ENCODE results near the gene BMAL2.

Gene BMAL2, protein sequence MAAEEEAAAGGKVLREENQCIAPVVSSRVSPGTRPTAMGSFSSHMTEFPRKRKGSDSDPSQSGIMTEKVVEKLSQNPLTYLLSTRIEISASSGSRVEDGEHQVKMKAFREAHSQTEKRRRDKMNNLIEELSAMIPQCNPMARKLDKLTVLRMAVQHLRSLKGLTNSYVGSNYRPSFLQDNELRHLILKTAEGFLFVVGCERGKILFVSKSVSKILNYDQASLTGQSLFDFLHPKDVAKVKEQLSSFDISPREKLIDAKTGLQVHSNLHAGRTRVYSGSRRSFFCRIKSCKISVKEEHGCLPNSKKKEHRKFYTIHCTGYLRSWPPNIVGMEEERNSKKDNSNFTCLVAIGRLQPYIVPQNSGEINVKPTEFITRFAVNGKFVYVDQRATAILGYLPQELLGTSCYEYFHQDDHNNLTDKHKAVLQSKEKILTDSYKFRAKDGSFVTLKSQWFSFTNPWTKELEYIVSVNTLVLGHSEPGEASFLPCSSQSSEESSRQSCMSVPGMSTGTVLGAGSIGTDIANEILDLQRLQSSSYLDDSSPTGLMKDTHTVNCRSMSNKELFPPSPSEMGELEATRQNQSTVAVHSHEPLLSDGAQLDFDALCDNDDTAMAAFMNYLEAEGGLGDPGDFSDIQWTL

DNA sequence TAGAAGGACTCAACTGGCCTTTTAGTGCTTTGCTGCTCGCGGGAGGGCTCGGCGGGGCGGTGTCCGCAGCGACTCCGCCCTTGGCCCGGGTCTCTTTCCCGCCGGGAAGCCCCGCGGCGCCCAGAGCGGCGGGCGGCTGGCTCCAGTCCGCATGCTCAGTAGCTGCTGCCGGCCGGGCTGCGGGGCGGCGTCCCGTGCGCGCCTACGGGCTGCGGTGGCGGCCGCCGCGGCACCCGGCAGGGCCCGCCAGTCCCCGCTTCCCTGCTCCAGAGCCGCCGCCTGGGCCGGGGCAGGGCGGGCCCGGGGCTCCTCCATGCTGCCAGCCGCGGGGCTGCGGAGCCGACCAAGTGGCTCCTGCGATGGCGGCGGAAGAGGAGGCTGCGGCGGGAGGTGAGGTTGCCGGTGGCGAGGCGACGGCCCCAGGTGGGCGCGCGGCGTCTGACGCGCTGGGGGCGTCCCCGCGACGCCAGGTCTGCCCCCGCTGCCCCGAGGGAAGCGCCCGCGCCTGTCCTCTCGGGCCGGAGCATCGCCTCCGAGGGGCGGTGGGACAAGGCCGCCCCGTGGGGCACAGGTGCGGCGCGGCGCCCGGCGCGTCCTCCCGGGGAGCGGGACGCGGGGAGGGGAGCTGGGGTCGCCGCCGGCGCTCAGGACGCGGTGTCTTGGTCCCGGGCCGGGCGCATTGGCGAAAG lies at the start of gene BMAL2:
TSS of gene BMAL2 (plus strand) at position 123 of the 689 bp plus-strand sequence. CDS start at position 360, 237 bp downstream.
- peak in 3 of 4 experiments; percentile 2 to 22 (median 10) for DNase-seq (ENCODE audit: low read depth in 4 of 4, low spot score in 1 of 4)

DNA sequence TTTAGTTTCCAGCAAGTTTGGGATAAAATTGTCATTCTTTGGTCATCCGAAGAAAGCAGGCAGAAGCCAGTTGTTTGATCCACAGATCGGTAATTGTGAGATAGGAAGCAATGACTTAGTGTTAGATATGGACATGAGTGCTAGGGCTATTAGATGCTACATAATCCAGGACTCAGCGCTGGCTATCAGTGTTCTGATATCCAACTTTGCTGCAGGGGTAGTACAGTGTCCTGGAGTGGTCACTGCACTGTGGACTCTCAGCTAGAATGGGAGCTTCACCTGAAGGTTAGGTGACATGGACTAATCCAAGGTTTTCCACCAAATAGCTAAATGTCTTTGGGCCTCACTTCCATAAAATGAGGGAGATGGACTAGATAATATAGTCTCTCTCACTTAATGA lies 48.6 kb upstream of the BMAL2 start:
- DNase-seq (ENCODE audit: low read depth in 4 of 4, low spot score in 1 of 4), result no peak

DNA sequence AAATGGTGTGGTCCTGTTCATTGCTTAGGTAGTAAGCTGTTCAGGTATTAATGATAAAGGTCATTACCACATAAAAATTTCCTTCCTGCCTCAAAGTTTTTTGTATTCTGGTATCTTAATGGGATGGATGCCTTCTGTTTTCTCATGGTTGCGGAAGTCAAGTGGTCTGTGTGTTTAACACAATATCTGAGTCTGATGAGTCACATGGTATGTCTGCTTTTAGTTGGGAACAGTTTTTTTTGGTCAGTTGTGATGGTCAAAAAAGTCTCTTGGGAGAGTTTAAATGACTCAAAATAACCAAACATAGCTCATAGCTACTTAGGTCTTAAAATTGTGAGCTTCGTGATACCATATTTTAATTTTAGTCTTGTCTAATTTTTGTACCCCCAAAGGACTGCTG lies 47.9 kb upstream of the BMAL2 start:
- no peak for DNase-seq (ENCODE audit: low read depth in 4 of 4, low spot score in 1 of 4)

DNA sequence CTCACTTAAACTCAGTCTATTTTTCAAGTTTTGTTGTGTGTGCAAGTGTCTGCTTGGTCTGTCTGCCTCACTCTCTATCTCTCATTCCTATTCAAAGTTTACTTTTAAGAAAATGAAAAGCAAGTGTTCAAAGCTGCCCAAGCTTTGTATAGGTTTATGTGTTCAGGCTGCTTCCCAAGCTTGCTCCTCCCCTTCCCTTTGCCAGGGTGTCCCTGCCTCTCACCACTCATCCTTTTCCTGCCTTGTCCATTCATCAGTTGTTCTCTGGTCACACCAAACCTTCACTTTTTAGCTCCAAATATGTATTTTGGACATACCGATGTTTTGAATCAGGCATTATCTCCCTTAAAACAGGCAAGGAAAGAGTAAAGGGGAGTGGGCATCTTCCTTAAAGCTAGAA lies 47.2 kb upstream of the BMAL2 start:
- DNase-seq (ENCODE audit: low read depth in 4 of 4, low spot score in 1 of 4), result no peak

DNA sequence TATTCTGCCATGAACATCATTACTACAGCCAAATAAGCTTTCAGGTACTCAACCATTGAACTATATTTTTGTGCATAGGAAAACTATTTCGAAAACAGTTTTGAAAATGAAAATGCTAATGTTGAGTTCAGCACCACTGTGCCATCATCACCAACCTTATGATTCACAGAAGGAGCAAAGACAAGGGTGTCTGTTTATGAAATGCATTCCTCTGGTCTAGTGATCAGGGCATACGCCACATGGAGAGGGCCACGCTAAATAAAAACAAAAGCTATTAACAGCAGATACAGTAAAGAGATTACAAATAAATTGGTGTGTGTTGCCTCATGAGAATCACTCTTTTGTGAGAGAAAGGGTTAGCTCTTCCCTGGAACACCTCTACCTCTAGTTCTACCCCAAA lies 43.2 kb upstream of the BMAL2 start:
- DNase-seq (ENCODE audit: low read depth in 4 of 4, low spot score in 1 of 4), result no peak

DNA sequence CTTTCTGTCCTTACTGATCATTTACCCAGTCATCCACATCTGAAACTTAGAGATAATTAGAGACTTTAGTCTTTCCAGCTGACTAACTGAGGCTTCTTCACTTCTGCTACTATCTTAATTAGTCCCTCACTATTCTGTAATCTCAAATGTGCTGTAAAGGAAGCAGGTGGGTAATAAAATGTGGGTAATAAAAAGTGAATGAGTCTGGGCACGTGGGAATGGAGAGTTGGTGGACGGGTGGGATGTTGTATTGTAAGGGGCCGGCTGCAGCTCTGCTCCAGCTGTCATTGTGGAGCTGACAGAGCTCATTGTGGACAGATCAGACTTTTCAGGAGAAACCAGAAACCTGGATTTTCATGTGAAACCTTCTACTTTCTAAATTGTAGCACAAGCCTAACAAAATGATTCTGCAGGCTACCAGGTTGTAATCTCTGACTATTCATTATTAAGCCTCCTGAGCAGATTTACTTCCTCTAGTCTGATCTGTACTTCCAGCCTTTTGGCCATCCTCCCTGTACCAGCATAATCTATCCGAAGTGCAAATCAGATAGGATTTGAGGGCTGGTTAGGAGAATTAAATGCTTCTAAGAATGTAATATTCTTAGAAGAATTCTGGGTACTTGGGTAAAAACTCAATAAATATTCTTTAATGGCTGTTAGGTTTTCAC lies 42.0 kb upstream of the BMAL2 start:
- DNase-seq (ENCODE audit: low read depth in 4 of 4, low spot score in 1 of 4), result no peak

DNA sequence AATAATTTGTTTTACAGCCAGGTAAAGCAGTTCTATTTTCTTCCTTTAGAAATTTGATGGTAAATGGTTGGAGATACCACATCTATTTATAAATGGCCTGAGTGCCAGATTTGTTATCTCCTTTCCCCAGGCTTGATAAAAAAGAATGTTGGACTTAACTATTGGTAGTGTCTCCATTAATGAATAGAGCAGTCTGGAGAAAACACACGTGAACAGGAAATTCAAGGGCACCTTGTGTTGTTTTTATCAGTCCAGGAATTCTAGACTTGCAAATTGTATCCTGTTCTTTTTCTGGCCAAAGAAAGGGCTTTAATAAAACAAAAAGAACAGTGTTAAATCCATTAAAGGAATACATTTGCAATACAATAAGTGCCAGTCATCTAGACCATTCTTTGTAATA lies 40.8 kb upstream of the BMAL2 start:
- no peak for DNase-seq (ENCODE audit: low read depth in 4 of 4, low spot score in 1 of 4)

DNA sequence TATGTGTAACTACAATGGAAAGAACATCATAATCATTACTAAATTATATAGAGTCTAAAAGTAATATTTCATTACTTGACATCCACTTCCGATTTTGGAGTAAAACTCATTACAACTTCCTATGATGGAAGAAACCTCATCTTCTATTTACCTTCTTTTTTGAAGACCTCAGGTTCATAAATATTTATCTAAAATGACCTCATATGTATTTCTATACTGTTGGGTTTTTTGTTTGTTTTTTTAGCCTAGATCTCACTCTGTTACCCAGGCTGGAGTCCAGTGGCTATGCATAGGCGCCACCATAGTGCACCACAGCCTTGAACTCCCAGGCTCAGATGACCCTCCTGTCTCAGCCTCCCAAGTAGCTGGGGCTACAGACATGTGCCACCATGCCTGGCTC lies 39.9 kb upstream of the BMAL2 start:
- no peak for DNase-seq (ENCODE audit: low read depth in 4 of 4, low spot score in 1 of 4)

DNA sequence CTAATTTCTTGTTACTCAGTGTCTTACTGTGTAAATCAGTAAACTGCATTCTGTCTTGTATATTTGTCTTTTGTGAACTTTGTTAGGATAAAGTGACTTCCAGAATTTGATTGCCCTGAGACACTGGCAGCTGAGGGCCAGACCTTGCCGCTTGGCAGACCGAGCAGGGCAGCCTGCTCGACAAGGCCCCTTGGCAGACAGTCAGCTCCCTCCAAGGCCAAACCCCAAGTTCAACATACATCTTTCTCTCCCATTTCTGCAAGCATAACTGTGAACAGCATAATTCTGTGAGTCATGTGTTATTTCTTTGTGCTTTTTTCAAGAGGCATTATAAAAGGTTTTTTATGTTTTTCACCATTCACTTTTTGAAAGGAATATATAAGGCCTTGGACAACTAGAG lies 39.2 kb upstream of the BMAL2 start:
- DNase-seq (ENCODE audit: low read depth in 4 of 4, low spot score in 1 of 4), result no peak

DNA sequence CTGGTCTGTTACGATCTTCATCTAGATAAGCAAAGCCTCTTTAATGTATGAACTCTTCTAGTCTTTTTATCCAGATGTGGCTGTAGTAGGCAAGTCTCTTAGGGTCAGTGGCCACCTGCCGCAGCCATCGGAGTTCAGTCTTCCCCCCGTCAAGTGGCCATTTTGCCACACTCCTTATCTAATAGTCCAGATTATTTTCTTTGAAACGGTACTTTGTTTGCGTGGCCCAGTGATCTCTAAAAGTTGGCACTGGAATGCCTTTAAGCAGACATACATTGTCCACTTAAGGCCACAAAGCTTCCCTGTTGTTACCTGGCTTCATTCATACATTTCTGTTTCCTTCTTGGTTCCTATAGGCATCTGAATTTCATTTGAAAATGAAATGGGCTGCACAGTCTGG lies 36.0 kb upstream of the BMAL2 start:
- no peak for DNase-seq (ENCODE audit: low read depth in 4 of 4, low spot score in 1 of 4)

DNA sequence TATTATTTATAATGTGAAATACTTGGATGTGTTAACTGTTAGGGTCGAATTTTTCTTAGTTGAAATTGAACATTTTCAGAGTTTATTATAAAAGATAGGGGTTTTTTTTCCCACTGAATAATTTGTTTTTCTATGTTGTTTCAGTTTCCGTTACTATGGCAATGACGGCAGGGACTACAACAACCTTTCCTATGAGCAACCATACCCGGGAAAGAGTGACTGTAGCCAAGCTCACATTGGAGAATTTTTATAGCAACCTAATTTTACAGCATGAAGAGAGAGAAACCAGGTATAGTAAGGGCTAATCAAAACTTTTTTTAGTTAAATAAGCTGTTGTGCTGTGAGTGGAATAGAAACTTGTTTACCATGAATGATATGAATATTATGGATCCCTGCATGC lies 35.1 kb upstream of the BMAL2 start:
- no peak for DNase-seq (ENCODE audit: low read depth in 4 of 4, low spot score in 1 of 4)

DNA sequence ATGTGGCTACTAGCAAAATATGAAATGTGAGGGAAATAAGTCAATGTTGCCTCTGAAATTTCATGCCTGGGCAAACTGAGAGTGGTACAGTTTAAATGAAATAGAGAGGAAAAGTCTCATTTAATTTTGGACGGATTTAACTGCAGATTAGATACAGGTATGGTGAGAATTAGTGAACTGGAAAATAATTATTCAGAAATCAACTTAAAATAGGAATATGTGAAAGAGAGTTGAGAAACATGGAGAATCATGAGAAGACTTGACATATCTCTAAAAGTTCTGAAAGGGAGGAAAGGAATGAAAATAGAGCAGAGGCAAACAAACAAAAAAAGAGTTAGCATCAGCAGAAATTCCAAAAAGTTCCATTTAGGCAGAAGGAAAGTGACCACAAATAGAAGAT lies 33.5 kb upstream of the BMAL2 start:
- DNase-seq (ENCODE audit: low read depth in 4 of 4, low spot score in 1 of 4), result no peak

DNA sequence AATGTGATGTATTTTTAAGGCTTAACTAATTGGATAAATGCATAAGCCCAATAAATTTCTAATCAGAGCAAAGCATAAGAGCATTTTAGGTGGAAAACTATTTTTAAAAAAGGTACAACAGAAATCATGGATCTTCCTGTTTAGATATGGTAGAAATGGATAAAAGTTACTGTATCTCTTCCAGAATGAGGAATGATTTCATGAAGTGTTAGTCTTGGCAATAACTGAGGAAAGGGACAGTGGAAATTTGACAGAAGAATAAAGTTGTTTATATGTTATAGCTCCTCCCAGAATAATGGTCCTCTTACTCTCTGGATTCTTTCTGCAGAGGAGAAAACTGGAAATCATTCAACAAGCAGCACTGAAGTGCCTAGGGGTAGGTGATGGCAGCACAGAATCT lies 32.4 kb upstream of the BMAL2 start:
- no peak for DNase-seq (ENCODE audit: low read depth in 4 of 4, low spot score in 1 of 4)

DNA sequence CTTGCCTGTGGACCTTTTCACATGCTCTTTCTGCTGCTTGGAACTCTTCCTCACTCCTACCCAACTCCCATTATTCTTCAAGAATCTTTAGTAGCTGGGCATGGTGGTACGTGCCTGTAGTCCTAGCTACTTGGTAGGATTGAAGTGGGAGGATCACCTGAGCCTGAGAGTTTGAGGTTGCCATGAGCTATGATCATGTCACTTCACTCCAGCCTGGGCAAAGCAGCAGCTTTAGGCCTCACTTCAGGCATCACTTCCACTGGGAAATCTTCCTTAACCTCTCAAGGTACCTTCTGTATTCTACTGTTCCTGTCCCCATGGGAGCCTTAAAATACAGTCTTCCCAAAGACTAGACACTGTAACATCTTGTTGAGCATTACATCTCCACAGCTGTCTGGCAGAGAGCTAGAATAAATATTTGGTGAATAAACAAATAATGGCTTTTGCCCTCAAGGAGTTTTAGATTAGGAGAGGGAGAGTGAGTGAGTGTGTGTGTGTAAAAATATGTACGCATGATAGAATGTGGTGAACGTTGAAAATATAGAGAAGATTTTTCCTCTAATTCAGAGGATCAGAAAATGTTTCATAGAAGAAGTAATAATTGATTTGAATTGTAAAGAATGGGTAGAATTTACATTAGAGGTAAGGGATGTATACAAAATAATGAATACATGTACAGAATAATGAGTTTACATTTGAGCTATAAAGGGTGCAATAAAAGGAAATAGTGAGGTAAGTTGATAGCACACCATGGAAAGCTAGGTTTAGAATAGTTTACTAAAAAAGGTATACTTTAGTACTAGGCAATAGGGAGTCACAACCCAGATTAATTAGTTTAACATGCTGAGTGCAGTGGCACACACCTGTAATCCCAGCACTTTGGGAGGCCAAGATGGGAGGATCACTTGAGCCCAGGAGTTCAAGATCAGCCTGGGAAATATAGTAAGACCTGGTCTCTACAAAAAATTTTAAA lies 29.2 kb upstream of the BMAL2 start:
- no peak for DNase-seq (ENCODE audit: low read depth in 4 of 4, low spot score in 1 of 4)

DNA sequence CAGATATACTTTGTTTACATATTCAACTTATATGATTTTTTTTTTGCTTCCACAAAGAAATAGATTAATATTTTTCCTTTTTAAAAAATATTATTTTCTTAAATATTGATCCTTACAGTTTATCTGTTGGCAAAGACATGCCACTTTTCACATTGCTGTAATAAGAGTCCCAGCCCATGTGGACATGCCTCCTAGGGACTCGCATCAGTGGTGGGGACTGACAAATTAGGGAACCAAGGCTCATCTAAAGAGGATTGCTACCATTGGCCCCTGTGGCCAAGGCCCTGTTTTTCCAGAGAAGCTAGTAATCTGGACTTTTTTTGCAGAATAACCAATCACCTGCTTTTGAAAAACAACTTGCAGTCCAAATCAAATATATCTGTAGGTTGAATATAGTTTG lies 27.8 kb upstream of the BMAL2 start:
- no peak for DNase-seq (ENCODE audit: low read depth in 4 of 4, low spot score in 1 of 4)

DNA sequence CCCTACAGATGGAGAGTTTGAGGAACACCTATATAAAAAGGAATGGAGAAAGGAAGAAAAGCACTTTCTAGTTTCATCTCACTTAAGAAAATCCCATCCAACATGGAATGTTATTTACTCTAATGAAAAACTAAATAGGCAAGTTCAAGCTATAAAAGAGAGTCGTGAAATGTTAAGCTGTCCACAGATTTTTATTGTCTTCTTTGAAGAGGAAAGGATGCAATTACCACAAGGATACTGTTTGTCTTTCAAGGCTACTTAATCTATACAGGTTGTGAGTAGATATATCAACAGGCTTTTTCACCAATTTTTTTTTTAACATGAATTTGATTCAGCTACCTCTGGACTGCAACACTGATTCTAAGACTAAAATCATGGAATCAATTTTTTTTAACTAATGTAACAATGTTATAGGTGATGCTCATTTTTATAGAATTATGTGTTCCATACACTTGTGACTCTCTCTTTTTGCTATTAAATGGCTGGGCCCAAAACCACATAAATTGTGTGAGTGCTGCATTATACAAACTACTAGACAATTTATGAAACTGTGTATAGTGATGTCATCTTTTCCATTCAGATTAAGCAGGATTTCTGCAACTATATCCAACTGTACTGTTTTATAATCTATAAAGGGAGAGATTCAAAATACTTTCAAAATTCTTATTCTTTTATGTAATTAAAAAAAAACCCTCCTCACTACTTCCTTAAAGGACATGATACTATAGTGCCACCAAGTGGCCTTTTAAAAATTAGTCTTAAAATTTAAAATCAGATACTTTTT lies 26.8 kb upstream of the BMAL2 start:
- no peak for DNase-seq (ENCODE audit: low read depth in 4 of 4, low spot score in 1 of 4)

DNA sequence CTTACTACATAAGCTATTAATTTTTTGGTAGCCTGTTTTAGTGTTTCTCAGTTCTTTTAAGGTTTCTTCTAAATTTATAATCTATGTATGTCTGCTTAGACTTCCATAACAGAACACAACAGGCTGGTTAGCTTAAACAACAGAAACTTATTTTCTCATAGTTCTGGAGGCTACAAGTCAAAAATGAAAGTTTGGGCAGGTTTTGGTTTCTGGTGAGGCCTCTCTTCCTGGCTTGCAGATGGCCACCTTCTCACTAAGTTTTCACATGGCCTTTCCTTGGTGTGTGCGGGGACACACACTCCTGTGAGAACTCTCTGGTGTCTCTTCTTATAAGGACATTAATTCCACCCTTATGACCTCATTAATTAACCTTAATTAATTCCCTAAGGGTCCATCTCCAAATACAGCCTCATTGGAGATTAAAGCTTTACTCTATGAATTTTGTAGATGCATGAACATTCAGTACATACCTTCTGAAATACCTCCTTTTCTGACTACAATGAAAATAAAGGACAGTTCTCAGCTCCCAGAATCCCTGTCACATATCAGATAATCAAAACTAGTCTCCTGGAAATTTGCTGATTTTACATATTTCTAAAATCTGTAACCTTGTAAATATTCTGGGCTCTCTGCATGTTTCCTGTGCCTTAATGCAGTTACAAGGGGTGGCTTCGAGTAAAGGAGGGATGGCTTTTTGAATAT lies 23.2 kb upstream of the BMAL2 start:
- DNase-seq (ENCODE audit: low read depth in 4 of 4, low spot score in 1 of 4), result no peak

DNA sequence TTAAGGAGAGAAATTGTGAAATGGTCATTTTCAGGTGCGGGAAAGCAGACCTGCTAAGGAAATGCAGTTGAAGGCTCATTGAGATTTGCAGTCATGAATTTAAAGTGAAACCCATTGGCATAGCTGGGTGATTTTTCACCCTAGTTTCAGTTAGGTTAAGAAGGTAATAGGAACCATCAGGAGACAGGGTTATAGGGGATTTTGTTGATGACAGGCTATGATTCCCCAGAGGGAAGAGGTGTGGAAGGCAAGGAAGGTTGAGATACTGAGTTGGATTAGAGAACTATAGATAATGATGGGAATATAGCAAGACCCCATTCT lies 22.7 kb upstream of the BMAL2 start:
- DNase-seq (ENCODE audit: low read depth in 4 of 4, low spot score in 1 of 4), result no peak

DNA sequence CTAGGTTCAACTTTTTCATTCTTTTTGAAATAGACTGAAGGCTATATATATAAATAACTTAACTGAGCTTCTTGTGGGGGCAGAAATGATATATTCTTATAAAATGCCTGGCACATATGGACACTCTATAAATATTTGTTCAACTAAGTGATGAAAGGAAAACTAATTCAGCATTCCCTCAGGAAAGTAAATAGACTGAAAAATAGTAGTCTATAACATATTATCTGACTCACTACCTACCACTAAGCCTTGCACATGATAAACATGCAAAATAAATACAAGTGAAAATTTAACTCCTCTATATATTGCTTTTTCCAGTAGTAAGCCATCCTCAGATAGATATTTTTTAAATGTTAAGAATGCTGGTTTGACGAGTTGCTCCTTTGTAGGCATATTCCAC lies 15.7 kb upstream of the BMAL2 start:
- no peak for DNase-seq (ENCODE audit: low read depth in 4 of 4, low spot score in 1 of 4)
